IMR-90 (cell line): Measurements from ENCODE around the gene OR51B4. TPM values are rescaled to one million over a fixed set of nuclear protein-coding genes. Genes with fewer than 3 reads are reported as not detected.

Experiments
- ATAC-seq: fragments of 200-7000 bp; cut with Tn5 transposase; 2 replicates; pipeline ENCODE4 v1.9.1; 2020; ENCODE audit warnings: low read depth, mild to moderate bottlenecking, moderate library complexity
- BruUV-seq: library from RNA; stranded (reverse); fragments of 400-500 nt; replicated peaks from 2 replicates; lab custom pipeline; 2021; lab: Mats Ljungman, UMichigan
- CTCF ChIA-PET: fragments of 300-600 bp; formaldehyde crosslinking; extraction: SDS; loops from one replicate; lab custom pipeline; 2021; ENCODE audit warnings: antibody characterized with exemption; lab: Yijun Ruan, JAX
- POLR2A ChIA-PET: fragments of 300-600 bp; sonication (Branson Sonifier 250); formaldehyde crosslinking; loops from one replicate; lab custom pipeline; 2022; ENCODE audit warnings: antibody characterized with exemption; ENCODE audit not compliant: unreplicated experiment; lab: Charles Lee
- DNase-seq: peaks from one replicate; pipeline ENCODE4 v3.0.0; 2013
- H2AFZ ChIP-seq: replicated peaks from 2 replicates; pipeline ENCODE3; 2013; ENCODE audit warnings: low read length, mild to moderate bottlenecking; ENCODE audit not compliant: poor library complexity
- H2AK5ac ChIP-seq: 2 replicates; pipeline ENCODE4 v1.6.1; 2013; ENCODE audit warnings: low read depth, low read length, inconsistent platforms
- H2AK9ac ChIP-seq: replicated peaks from 2 replicates; pipeline ENCODE3; 2013; ENCODE audit warnings: mild to moderate bottlenecking, low read depth, low read length, moderate library complexity; ENCODE audit not compliant: poor library complexity
- H2BK120ac ChIP-seq: 2 replicates; pipeline ENCODE4 v1.6.1; 2013; ENCODE audit warnings: low read depth, low read length, inconsistent platforms
- H2BK15ac ChIP-seq: 3 replicates; pipeline ENCODE4 v1.6.1; 2013; ENCODE audit warnings: low read depth, low read length, inconsistent platforms
- H2BK20ac ChIP-seq: 2 replicates; pipeline ENCODE4 v1.6.1; 2013; ENCODE audit warnings: low read depth, mild to moderate bottlenecking, inconsistent platforms, low read length, moderate library complexity
- H2BK5ac ChIP-seq: 2 replicates; pipeline ENCODE4 v1.6.1; 2013; ENCODE audit warnings: mild to moderate bottlenecking, low read depth, low read length, inconsistent platforms; ENCODE audit not compliant: poor library complexity, severe bottlenecking
- H3K14ac ChIP-seq: replicated peaks from 2 replicates; pipeline ENCODE4 v1.6.1; 2013; ENCODE audit warnings: low read depth, low read length, inconsistent platforms
- H3K18ac ChIP-seq: 2 replicates; pipeline ENCODE4 v1.6.1; 2013; ENCODE audit warnings: low read depth, low read length, control low read depth
- H3K23ac ChIP-seq: 2 replicates; pipeline ENCODE4 v1.6.1; 2013; ENCODE audit warnings: low read depth, low read length, inconsistent platforms
- H3K27ac ChIP-seq: 2 replicates; pipeline ENCODE4 v1.5.1; 2013; ENCODE audit warnings: mild to moderate bottlenecking, control low read depth, low read length; ENCODE audit not compliant: insufficient read depth
- H3K27me3 ChIP-seq: 2 replicates; pipeline ENCODE4 v1.6.1; 2013; ENCODE audit warnings: low read length; ENCODE audit not compliant: control insufficient read depth, insufficient read depth
- H3K36me3 ChIP-seq: 2 replicates; pipeline ENCODE4 v1.6.1; 2013; ENCODE audit warnings: low read length, mixed read lengths; ENCODE audit not compliant: control insufficient read depth, insufficient read depth
- H3K4ac ChIP-seq: 2 replicates; pipeline ENCODE4 v1.6.1; 2013; ENCODE audit warnings: low read depth, low read length, inconsistent platforms
- H3K4me1 ChIP-seq: 2 replicates; pipeline ENCODE4 v1.6.1; 2013; ENCODE audit warnings: low read length, mixed read lengths; ENCODE audit not compliant: control insufficient read depth, insufficient read depth
- H3K4me2 ChIP-seq: 2 replicates; pipeline ENCODE4 v1.6.1; 2013; ENCODE audit warnings: low read depth, mild to moderate bottlenecking, control low read depth, low read length, moderate library complexity
- H3K4me3 ChIP-seq: 2 replicates; pipeline ENCODE4 v1.5.1; 2013; ENCODE audit warnings: low read depth, mild to moderate bottlenecking, control low read depth, low read length, moderate library complexity; ENCODE audit not compliant: insufficient read depth
- H3K56ac ChIP-seq: 2 replicates; pipeline ENCODE4 v1.6.1; 2013; ENCODE audit warnings: low read length, inconsistent platforms; ENCODE audit not compliant: insufficient read depth; ENCODE audit errors: extremely low read depth
- H3K79me1 ChIP-seq, 2 experiments: 2 replicates each; pipeline ENCODE4 v1.6.1; 2013; ENCODE audit warnings: low read length in 2 of 2, inconsistent platforms in 1 of 2, low read depth in 1 of 2
- H3K9ac ChIP-seq: 2 replicates; pipeline ENCODE4 v1.6.1; 2013; ENCODE audit warnings: low read depth, low read length, control low read depth
- H3K9me1 ChIP-seq: 2 replicates; pipeline ENCODE4 v1.6.1; 2013; ENCODE audit warnings: low read length, inconsistent platforms; ENCODE audit not compliant: insufficient read depth
- H3K9me3 ChIP-seq: 2 replicates; pipeline ENCODE4 v1.6.1; 2013; ENCODE audit warnings: low read length; ENCODE audit not compliant: control insufficient read depth, insufficient read depth
- H4K20me1 ChIP-seq: 2 replicates; pipeline ENCODE4 v1.6.1; 2013; ENCODE audit warnings: low read length, inconsistent platforms; ENCODE audit not compliant: insufficient read depth
- H4K5ac ChIP-seq: 2 replicates; pipeline ENCODE4 v1.6.1; 2013; ENCODE audit warnings: mild to moderate bottlenecking, low read depth, low read length, control low read depth
- H4K8ac ChIP-seq, 2 experiments: 2 replicates each; pipeline ENCODE4 v1.6.1; 2013; ENCODE audit warnings: low read depth in 2 of 2, low read length in 2 of 2, control low read depth in 1 of 2, inconsistent platforms in 1 of 2
- H4K91ac ChIP-seq: 2 replicates; pipeline ENCODE4 v1.6.1; 2013; ENCODE audit warnings: low read depth, low read length, inconsistent platforms; ENCODE audit not compliant: insufficient read depth
- BHLHE40 ChIP-seq: fragments of 150-350 bp; IDR thresholded peaks from 2 replicates; pipeline ENCODE4 v1.6.1; 2016; ENCODE audit warnings: mild to moderate bottlenecking, low read depth, low read length
- CEBPB ChIP-seq: IDR thresholded peaks from 2 replicates; pipeline ENCODE4 v1.6.1; 2012; ENCODE audit warnings: low read depth, low read length, improper control_type of control experiment
- CHD1 ChIP-seq: IDR thresholded peaks from 2 replicates; pipeline ENCODE4 v1.6.1; 2012; ENCODE audit warnings: low read depth, low read length, improper control_type of control experiment
- CTCF ChIP-seq: conservative IDR thresholded peaks from 2 replicates; pipeline ENCODE4 v1.5.1; 2012; ENCODE audit warnings: mild to moderate bottlenecking, low read depth, low read length, improper control_type of control experiment
- ELK1 ChIP-seq: fragments of 150-350 bp; IDR thresholded peaks from 2 replicates; pipeline ENCODE4 v1.6.1; 2016; ENCODE audit warnings: low read depth, mild to moderate bottlenecking, low read length, moderate library complexity, borderline replicate concordance
- FOS ChIP-seq: fragments of 150-350 bp; IDR thresholded peaks from 2 replicates; pipeline ENCODE4 v1.6.1; 2016; ENCODE audit warnings: low read depth, low read length
- MAFK ChIP-seq: IDR thresholded peaks from 2 replicates; pipeline ENCODE4 v1.6.1; 2012; ENCODE audit warnings: low read depth, low read length, improper control_type of control experiment
- MAZ ChIP-seq: IDR thresholded peaks from 2 replicates; pipeline ENCODE4 v1.6.1; 2012; ENCODE audit warnings: low read depth, mild to moderate bottlenecking, low read length, improper control_type of control experiment, moderate library complexity, borderline replicate concordance
- MXI1 ChIP-seq: IDR thresholded peaks from 2 replicates; pipeline ENCODE4 v1.6.1; 2012; ENCODE audit warnings: low read depth, mild to moderate bottlenecking, low read length, moderate library complexity, borderline replicate concordance
- NFE2L2 ChIP-seq: fragments of 150-350 bp; IDR thresholded peaks from 2 replicates; pipeline ENCODE4 v1.6.1; 2016; ENCODE audit warnings: low read depth, mild to moderate bottlenecking, low read length
- POLR2A ChIP-seq: IDR thresholded peaks from 2 replicates; pipeline ENCODE4 v1.6.1; 2012; ENCODE audit warnings: mild to moderate bottlenecking, low read depth, low read length
- RAD21 ChIP-seq: IDR thresholded peaks from 2 replicates; pipeline ENCODE4 v1.6.1; 2012; ENCODE audit warnings: low read length, improper control_type of control experiment
- RCOR1 ChIP-seq: IDR thresholded peaks from 2 replicates; pipeline ENCODE4 v1.6.1; 2012; ENCODE audit warnings: mild to moderate bottlenecking, low read length, improper control_type of control experiment; ENCODE audit not compliant: insufficient replicate concordance
- RFX5 ChIP-seq: IDR thresholded peaks from 2 replicates; pipeline ENCODE4 v1.8.0; 2012; ENCODE audit warnings: low read depth, mild to moderate bottlenecking, low read length, moderate library complexity
- SMC3 ChIP-seq: fragments of 150-350 bp; IDR thresholded peaks from 2 replicates; pipeline ENCODE4 v1.6.1; 2016; ENCODE audit warnings: low read depth, mild to moderate bottlenecking, antibody characterized with exemption, low read length, moderate library complexity
- WGBS, 2 experiments: methylation state at CpG; one replicate each; pipeline versions ENCODE4 v1.1.5 to v1.1.7; 2013; ENCODE audit warnings: missing lambda C conversion rate in 2 of 2; ENCODE audit not compliant: insufficient read length in 1 of 2; ENCODE audit errors: extremely low coverage in 2 of 2; 5-methylcytosine and 5-hydroxymethylcytosine counted together
- dilution Hi-C: fragments of 300-500 bp; cut with HindIII; formaldehyde crosslinking; loops from one replicate; pipeline ENCODE4 v1.14.3; 2018; ENCODE audit warnings: low sequenced_read_pairs; ENCODE audit not compliant: unreplicated experiment
- in situ Hi-C: fragments of 300-500 bp; cut with MboI; formaldehyde crosslinking; loops from 3 replicates; pipeline ENCODE4 v1.14.3; 2019; ENCODE audit warnings: low sequenced_read_pairs, inconsistent platforms, mixed read lengths
- intact Hi-C: fragments of 100-400 bp; cut with micrococcal nuclease; formaldehyde crosslinking; loops from 2 replicates; pipeline ENCODE4 v1.10.0; 2022
- polyA plus RNA-seq, 3 experiments: library from polyadenylated mRNA; depleted of rRNA; stranded (reverse); fragments of >200 nt; gene quantifications; 2 replicates each; pipeline ENCODE4 v1.2.3, GENCODE V29; 2012; ENCODE audit warnings: low replicate concordance in 1 of 3
- total RNA-seq: library from RNA; depleted of rRNA; stranded (reverse); fragments of >200 nt; gene quantifications from 2 replicates; pipeline ENCODE4 v1.2.3, GENCODE V29; 2012

The OR51B4 gene
- total and polyA plus RNA-seq, 2 of the 4 experiments (the other 2 are of a cell fraction), result not detected

GRCh38 chr11:5275369-5276110 lies 26.2 kb downstream of the OR51B4 start:
- peak overlapping the region; percentile 73; the same call in 1 of the 2 replicates for H3K18ac ChIP-seq
- CTCF ChIA-PET, result no interaction called here
- no TSS peak for BruUV-seq
- WGBS, 2 experiments, result no CpG with 5 or more reads among the region's 6 CpGs
- H4K20me1 ChIP-seq, result no peaks in the 10 kb centered on the region
- peak overlapping the region; percentile 26; the same call in 2 of the 3 replicates for H2BK15ac ChIP-seq
- no peaks in the 10 kb centered on the region for H3K9me3 ChIP-seq
- intact Hi-C loops, result no loop called here
- H3K14ac ChIP-seq, result peak overlapping the region; percentile 80
- 0 out of 2 replicates have a peak overlapping the region, but pooled peaks have one; percentile 44 for H3K23ac ChIP-seq
- POLR2A ChIA-PET, result no interaction called here
- H4K91ac ChIP-seq, result peak overlapping the region; percentile 38; the same call in 1 of the 2 replicates
- no peak overlapping the region for H3K4me2 ChIP-seq
- H2AK5ac ChIP-seq, result peak overlapping the region; percentile 70; the same call in 1 of the 2 replicates
- no peaks in the 10 kb centered on the region for H3K36me3 ChIP-seq
- H3K4ac ChIP-seq, result peak overlapping the region; percentile 64
- H3K9me1 ChIP-seq, result peaks cover 7% of the 10 kb centered on the region
- H3K56ac ChIP-seq, result no peak overlapping the region; the same call in 1 of the 2 replicates
- H2BK5ac ChIP-seq, result peak overlapping the region; percentile 46
- H3K27me3 ChIP-seq, result no peaks in the 10 kb centered on the region
- peaks cover 11% of the 10 kb centered on the region for H3K4me1 ChIP-seq
- H2AK9ac ChIP-seq, result no peak overlapping the region
- H3K27ac ChIP-seq, result no peak overlapping the region; the same call in 1 of the 2 replicates
- no peaks in the 10 kb centered on the region for H3K79me1 ChIP-seq
- peak overlapping the region; percentile 91 for H2BK20ac ChIP-seq
- no peak overlapping the region for H2AFZ ChIP-seq
- in situ Hi-C loops, result no loop called here
- peak overlapping the region; percentile 25; the same call in 1 of the 2 replicates for H4K5ac ChIP-seq
- peak overlapping the region; percentile 94 for H2BK120ac ChIP-seq
- dilution Hi-C loops, result no loop called here
- no peak for DNase-seq
- H3K4me3 ChIP-seq, result no peak overlapping the region
- H3K9ac ChIP-seq, result no peak overlapping the region
- peak overlapping the region in 1 of 2 experiments; percentile 63; a peak in 2 of 4 replicates for H4K8ac ChIP-seq
- peak; percentile 41; the same call in 1 of the 2 replicates for ATAC-seq
- TF ChIP-seq CEBPB, result no peak
- TF ChIP-seq RAD21, result no peak
- TF ChIP-seq FOS, result no peak
- no peak for TF ChIP-seq POLR2A
- no peak for TF ChIP-seq RCOR1
- TF ChIP-seq SMC3, result no peak
- no peak for TF ChIP-seq CHD1
- no peak for TF ChIP-seq BHLHE40
- TF ChIP-seq MAZ, result no peak
- TF ChIP-seq ELK1, result no peak
- TF ChIP-seq CTCF, result no peak
- TF ChIP-seq MXI1, result no peak
- no peak for TF ChIP-seq RFX5
- TF ChIP-seq MAFK, result no peak
- no peak for TF ChIP-seq NFE2L2
